Stimulated activated CD4-positive, alpha-beta T cell treated with anti-CD3 and anti-CD28 coated beads, Interleukin-12 subunit alpha, Interleukin-12 subunit beta, amount 100 ng/mL, for 4 hours (primary cell): ENCODE results near the gene DCAF16.

Source experiments
- DNase-seq: peaks from one replicate; pipeline ENCODE4 v3.0.0-alpha.2; 2020

DCAF16 gene

DNA sequence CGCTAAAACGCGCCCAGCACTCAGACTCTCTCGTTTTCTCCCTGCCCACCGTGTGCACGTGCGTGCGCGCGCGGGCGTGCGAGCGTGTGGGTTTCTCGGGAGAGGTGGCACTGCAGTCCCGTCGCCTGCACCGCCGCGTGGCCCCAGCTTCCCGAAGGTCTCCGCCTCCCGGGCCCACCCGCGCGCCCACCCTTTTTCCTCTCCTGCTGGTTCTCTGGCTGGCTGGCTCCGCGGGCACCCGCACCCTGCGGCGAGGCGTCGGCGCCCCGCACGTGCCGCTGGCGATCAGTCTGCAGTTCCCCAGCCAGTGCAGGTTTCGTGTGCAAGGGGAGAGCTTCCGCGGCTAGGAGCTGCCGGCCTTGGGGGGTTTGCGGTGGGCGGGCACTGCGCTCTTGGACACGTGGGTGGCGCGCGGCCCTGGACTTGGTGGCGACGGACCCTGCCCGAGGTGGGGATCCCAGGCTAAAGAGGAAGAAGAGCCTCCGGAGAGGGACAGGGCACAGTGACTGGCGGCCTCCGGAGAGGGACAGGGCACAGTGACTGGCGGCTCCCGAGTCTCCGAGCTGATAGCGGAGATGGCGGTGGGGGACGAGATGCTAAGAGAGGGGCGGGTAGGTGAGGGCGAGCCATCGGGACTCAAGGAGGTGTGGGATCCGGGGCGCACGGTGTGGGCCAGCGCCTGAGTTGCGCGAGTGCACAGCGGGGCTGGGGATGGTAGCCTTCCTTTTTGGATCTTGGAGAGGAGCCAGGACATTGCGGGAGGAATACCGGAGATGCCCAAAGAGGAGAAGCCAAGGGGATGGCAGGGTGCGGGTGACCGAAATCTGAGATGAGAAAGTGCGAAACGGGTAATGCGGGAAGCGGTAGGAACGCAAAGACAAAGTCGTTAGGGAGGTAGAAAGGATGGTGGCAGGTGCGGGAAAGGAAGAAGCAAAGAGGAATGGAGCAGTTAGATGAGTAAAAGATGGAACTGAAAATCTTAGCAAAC is 29.0 kb downstream of the DCAF16 start, which contains the start of gene FAM184B:
TSS of gene FAM184B (minus strand) at position 322 of the 988 bp plus-strand sequence. CDS start 322 bp downstream, outside the sequence.
- no peak for DNase-seq

DNA sequence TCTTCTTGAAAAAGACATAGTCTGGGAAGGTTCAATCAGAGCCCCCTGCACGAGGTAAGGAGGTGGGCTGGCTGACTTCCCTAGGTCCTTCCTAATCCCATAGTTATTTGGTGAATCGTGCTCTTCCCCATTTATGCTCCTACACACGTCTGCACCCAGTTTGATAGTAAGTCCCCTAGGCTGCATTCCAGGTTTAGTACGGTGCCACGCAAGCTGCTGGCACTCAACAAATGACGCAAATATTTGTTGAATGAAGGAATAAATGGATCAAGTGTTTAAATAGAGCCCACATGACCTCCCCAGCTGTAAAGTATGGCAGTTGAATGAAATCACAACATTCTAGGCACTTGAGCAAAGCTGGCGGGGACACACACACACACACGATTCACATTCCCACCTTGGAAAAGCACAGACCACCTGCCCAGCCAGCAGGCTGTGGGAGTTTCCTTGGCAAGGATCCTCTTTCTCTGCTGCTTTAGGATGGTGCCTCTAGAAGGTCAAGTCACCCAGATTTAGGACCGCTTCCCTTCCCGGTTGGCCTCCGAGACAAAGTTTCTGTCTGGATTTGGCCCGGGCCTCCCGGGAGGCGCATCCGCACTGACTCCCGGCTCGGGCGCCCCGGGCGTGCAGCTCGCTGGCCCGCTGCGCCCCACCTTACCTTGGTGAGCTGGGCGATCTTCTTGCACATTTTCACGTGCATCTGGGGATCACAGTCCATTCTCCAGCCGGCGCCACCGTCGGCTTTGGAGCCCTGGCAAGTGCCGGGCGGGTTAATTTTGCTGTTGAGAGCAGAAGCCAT is 29.9 kb downstream of the DCAF16 start:
- DNase-seq, result no peak

DNA sequence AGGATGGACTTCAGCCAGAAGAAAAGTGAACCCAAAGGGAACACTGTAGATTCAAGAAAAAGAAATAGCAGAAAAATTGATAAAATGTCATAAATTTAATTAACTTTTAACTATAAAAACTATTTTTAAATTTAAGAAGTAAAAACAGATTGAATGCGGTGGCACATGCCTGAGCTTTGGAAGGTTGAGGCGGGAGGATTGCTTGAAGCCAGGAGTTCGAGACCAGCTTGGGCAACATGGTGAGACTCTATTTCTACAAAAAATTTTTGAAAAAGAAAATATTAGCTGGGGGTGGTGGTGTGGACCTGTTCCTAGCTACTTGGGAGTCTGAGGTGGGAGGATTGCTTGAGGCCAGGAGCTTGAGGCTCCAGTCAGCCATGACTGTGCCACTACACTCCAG is 32.1 kb downstream of the DCAF16 start:
- no peak for DNase-seq

DNA sequence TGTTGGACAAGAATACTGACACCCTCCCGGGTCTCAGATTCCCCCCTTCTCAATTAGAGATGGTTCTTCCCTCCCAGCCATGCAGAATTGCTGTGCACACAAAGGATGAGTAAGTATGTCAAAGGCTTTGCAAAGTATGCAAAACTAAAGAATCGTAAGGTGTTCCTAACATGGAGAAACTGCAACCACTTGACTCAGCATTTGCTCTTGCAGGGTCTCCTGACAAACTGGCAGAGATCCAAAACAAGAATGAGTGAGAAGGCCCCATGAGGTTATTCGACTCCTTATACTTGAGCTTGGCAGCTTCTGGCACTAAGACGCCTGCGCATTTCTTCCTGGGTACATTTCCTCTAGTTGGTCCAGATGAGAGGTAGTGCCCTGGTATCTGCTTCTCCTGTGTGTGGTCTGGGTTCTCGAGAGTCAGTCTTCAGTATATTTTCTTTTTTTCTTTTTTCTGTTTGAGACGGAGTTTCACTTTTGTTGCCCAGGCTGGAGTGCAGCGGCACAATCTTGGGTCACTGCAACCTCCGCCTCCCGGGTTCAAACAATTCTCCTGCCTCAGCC is 37.3 kb downstream of the DCAF16 start:
- no peak for DNase-seq

DNA sequence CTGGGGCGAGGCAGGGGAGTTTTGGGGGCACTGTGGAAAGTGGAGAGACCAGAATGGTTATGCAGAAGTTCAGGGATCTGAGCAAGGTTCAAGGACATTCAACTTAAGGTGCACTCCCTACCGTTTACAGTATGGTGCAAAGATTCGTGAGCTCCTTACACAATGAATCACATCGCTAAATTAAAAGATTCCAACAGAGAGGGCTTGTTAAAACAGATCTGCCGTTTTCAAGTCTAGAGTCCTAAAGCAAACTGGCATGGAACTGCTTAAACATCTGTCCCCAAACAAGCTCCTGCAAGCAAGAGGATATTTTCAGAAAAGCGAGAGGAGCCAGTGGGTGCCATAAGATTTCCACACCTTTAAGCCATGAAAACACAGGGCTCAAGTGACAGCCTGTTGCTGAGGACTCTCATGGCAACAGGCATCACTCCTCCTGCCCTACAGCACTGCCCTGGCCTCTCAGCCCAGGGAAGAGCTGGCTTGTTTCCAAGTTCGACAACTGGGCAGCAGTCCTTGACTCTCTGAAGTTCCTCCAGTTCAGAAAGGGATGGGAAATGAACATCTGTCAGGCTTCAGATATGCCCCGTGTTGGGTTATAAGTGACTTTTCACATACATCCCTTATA is 39.2 kb downstream of the DCAF16 start:
- DNase-seq, result no peak

DNA sequence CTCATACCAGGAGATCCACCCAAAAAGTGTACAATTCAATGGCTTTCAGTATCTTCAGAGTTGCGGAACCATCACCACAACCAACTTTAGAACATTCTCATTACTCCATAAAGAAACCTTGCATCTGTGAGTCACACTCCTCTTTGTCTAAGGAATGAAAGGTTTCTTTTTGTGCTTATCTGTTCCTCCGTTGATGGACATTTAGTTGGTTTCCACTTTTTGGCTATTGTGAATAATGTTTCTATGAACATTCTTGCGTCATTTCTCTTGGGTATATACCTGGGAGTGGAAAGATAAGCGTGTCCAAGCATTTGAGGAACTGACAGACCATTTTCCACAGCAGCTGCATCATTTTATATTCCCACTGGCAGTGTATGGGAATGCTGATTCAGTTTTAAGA is 39.7 kb downstream of the DCAF16 start:
- no peak for DNase-seq

DNA sequence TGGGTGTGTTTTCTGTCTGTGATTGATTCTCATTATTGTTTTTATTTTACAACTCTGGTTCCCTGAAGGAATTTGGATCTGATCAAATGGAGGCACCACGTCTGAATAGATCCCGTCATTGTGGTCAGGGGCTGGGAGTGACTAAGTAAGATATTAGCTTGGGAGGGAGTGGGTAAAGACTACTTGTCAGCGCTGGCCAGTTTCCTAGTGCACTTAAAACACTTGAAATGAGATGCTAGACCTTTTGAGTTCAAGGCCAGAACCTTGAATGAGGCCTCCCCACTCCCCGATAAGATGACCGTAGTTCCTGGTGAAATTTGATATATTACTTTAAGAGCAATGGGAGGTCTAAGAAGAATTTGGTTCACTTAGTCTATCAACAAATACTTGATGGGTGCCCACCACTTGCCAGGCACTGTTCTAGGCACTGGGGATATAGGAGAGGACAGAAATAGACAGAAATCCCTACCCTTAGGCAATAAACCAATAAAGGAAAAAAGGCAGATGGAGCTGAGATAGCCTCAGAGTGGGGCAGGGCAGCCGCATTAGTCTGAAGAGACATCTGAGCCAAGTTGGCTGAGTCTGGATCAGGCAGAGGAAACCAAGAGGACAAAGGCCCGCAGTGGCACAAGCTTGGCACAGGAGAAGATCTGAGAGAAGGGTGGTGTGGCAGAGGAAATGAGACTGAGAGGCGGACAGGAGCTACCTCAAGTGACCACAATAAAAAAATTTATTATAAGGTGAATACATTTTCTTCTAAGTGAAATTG is 41.0 kb downstream of the DCAF16 start:
- DNase-seq, result no peak

DNA sequence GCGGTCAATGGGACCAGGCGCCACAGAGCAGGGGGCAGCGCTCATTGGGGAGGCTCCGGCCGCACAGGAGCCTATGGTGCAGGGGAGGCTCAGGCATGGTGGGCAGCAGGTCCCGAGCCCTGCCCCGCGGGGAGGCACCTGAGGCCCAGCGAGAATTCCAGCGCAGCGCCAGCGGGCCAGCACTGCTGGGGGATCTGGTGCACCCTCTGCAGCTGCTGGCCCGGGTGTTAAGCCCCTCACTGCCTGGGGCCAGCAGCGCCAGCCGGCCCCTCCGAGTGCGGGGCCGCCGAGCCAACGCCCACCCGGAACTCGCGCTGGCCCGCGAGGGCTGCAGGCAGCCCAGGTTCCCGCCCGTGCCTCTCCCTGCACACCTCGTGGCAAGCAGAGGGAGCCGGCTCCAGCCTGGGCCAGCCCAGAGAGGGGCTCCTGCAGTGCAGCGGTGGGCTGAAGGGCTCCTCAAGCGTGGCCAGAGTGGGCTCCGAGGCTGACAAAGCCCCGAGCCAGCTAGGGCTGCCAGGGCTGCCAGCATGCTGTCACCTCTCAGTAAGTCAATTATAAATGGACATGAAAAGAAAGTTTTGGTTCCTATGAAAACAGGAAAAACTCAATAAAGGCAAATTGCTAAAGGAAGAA is 43.6 kb downstream of the DCAF16 start:
- no peak for DNase-seq

DNA sequence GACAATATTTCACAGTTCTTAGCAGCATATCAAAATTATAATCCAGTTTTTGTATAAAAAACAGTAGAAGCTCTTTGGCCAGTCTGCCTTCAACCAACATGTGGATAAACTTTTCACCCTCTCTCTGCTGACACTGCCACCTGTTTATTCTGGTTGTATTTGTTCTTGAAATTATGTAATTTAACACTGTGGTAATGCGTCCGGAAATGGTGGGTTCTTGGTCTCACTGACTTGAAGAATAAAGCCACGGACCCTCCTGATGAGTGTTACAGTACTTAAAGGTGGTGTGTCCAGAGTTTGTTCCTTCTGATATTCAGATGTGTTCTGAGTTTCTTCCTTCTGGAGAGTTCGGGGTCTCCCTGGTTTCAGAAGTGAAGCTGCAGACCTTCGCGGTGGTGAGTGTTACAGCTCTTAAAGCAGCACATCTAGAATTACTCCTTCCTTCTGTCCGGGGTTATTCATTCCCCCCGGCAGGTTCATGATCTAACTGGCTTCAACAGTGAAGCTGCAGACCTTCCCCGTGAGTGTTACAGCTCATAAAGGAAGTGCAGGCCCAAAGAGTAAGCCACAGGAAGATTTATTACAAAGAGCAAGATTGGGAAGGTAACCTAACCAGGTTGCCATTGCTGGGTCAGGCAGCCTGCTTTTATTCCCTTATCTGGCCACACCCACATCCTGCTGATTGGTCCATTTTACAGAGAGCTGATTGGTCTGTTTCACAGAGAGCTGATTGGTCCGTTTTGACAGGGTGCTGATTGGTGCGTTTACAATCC is 44.9 kb downstream of the DCAF16 start:
- DNase-seq, result no peak

DNA sequence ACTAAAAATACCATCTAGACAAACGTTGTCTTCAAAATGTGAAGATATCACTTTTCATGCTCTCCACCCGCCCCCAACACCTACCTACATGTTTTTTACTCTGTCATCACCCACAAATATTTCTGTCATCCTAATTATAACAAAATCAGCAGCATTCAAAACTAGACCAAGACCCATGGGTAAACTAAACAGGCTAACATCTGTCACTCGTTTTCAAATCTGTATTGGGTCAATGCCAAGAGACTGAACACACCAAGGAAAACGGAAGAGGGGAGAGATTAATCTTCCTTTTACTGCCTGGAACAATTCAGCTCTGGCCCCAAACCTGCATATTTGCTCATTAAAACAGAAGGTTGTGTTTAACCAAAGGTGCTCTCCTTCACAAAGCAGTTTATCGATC is 46.6 kb downstream of the DCAF16 start:
- DNase-seq, result no peak

DNA sequence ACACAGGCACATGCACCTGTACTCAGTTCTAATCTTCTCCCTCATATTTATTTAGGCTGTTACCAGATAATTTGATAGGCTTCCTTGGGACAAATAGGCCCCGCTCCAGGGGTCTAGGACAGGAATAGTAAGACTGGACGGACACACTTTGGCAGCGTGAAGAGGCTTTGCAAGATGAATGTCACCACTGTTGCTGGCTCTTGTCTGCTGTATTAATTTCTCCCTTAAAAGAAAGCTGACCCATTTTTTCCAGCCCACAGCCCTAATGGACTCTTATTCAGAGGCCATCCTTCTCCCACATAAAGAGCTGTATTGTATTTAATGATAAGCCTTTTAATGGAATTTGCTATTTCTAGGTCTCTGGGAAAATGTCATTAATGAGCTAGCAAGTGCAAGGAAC is 47.1 kb downstream of the DCAF16 start:
- DNase-seq, result no peak

DNA sequence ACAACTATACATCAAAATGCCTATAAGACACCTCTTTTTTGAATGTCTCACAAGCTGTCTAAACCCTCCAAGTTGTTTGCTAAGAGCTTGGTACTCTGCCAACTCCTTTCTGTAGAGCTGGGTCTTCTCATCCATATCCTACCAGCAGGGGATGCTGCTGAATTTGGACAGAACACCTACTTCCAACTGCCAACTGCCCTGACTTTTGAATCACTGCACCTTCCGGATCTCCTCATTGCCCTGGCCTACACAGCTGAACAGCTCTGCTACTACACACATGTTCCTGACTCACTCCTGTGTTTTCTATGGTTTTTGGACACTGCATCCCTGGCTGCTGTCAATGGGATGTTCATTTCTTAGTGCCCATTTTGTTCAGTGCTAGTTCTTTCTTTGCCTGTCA is 47.8 kb downstream of the DCAF16 start:
- no peak for DNase-seq

DNA sequence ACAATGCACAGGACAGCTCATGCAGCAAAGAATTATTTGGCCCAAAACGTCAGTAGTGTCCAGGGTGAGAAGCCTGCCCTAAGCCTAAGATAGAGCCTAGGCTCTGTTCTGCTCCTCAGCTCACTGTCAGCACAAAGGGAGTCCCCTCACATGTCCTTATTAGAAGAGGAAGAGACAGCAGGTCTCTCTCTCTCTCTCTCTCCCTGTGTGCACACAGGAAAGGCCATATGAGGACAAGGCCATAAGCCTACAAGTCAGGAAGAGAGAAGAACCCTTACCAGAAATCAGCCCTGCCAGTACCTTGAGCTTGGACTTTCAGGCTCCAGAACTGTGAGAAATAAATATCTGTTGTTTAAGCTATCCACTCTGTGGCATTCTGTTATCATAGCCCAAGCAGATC is 49.5 kb downstream of the DCAF16 start:
- DNase-seq, result no peak

DNA sequence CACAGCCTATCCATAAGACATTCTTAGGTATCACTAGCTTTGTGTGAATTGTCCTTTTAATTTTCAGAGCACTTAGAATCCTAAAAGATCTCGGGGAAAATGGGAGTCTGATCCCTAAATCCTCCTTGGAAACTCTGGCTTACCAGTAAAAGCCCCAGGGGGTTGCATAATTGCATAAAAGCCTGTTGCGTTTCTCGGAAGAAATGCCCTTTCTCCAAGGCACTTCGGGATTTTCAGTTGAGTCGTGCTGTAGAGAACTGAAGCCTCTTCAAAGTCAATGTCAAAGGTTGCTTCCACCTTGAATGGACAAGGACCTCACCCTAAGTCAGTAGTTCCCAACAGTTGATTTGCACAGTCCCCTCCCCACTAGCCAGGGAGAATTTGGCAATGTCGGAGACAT is 49.9 kb downstream of the DCAF16 start:
- DNase-seq, result no peak

DNA sequence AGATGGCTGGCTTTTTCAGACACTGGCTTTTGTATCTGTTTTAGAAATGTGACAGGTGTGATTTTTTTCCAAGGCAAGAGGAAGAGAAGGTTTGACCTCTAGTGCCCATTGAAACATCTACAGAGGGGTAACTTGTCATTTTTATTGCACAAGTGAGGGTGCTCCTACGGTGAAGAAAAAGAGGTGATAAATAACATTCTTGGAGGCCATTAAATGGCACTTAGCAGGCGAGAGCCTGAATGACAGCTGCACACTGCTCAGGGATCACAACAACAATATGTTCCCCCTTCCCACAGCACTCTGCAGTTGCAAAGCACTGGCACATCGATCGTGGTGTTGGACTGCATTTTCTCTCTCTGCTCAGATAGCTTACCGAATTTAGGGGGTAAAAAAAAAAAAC is 52.1 kb downstream of the DCAF16 start:
- no peak for DNase-seq

DNA sequence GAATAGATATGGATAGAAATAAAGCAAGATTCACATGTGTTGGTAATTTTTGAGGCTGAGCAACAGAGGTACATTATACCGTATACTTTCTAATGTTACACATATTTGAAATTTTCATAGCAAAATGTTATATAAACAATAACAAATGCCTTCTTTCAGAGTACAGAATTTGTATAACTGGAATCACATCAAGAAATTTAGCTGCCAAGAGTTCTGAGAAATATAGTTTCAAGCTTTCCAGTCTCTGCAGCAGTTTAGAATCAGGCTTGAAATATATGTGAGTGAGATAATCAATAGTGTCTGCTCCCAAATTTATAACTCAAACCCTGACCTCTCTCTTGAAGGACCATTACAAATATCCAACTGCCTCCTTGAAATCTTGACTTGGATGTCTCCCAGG is 52.9 kb downstream of the DCAF16 start:
- no peak for DNase-seq

DNA sequence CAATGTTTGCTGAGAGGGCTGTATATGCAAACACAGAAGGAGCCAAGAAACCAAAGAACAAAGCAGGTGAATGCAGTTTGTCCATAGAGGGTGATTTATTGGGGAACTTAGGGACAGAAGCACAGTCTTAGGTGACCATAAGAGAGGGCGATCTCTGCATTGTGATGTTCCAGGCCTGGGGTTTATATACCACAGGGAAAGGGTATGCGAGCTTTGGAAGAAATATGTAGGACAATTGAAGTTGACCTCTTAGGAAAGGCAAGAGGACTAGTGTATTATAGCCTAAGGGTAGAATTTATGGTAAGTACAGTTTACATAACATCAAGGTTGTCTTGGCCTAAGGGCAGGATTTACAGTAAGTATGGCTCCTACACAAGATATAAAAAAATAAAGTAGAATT is 56.9 kb downstream of the DCAF16 start:
- DNase-seq, result no peak
